SK-N-SH treated with all-trans-retinoic acid at 6 μM for 48 hours (cell line): ENCODE data around the gene TOR2A.

ENCODE experiments used
- ATAC-seq: fragments of 200-7000 bp; cut with Tn5 transposase; 3 replicates; pipeline ENCODE4 v1.9.1; 2020; ENCODE audit warnings: mild to moderate bottlenecking, moderate library complexity
- ARNTL ChIP-seq: fragments of 450-650 bp; formaldehyde crosslinking; IDR thresholded peaks from 2 replicates; pipeline ENCODE4 v1.5.0; 2020; ENCODE audit warnings: low read depth, mild to moderate bottlenecking, moderate library complexity, borderline replicate concordance
- CREB5 ChIP-seq: fragments of 250-450 bp; sonication (Bioruptor Pico); IDR thresholded peaks from 2 replicates; pipeline ENCODE4 v1.5.1; 2020; ENCODE audit warnings: low read depth, mild to moderate bottlenecking, moderate library complexity
- CSDC2 ChIP-seq: fragments of 250-450 bp; sonication (Bioruptor Pico); IDR thresholded peaks from 2 replicates; pipeline ENCODE4 v1.5.0; 2020; ENCODE audit warnings: mild to moderate bottlenecking, moderate library complexity
- ESRRG ChIP-seq: fragments of 250-450 bp; sonication (Bioruptor Pico); IDR thresholded peaks from 2 replicates; pipeline ENCODE4 v1.6.1; 2021; ENCODE audit warnings: mild to moderate bottlenecking
- ISL1 ChIP-seq: fragments of 250-450 bp; sonication (Bioruptor Pico); IDR thresholded peaks from 2 replicates; pipeline ENCODE4 v2.1.2; 2022; ENCODE audit warnings: mild to moderate bottlenecking, moderate library complexity
- OSR1 ChIP-seq: fragments of 250-450 bp; sonication (Bioruptor Pico); IDR thresholded peaks from 2 replicates; pipeline ENCODE4 v1.8.0; 2022; ENCODE audit warnings: moderate library complexity, mild to moderate bottlenecking, inconsistent platforms
- PATZ1 ChIP-seq: fragments of 250-450 bp; sonication (Bioruptor Pico); IDR thresholded peaks from 2 replicates; pipeline ENCODE4 v1.8.0; 2020; ENCODE audit warnings: mild to moderate bottlenecking, moderate library complexity, borderline replicate concordance
- PPARA ChIP-seq: fragments of 250-450 bp; sonication (Bioruptor Pico); IDR thresholded peaks from 2 replicates; pipeline ENCODE4 v1.5.0; 2020; ENCODE audit warnings: mild to moderate bottlenecking, borderline replicate concordance
- RARB ChIP-seq: fragments of 250-450 bp; sonication (Bioruptor Pico); IDR thresholded peaks from 2 replicates; pipeline ENCODE4 v1.8.0; 2021; ENCODE audit warnings: mild to moderate bottlenecking, moderate library complexity
- SNAI2 ChIP-seq: fragments of 250-450 bp; sonication (Bioruptor Pico); IDR thresholded peaks from 2 replicates; pipeline ENCODE4 v1.5.0; 2020; ENCODE audit warnings: mild to moderate bottlenecking, moderate library complexity
- TCF4 ChIP-seq: fragments of 250-450 bp; sonication (Bioruptor Pico); IDR thresholded peaks from 2 replicates; pipeline ENCODE4 v1.8.0; 2021; ENCODE audit warnings: mild to moderate bottlenecking, moderate library complexity, borderline replicate concordance
- TOX ChIP-seq: fragments of 250-450 bp; sonication (Bioruptor Pico); IDR thresholded peaks from 2 replicates; pipeline ENCODE4 v1.8.0; 2021; ENCODE audit warnings: mild to moderate bottlenecking, moderate library complexity, borderline replicate concordance
- ZC3H10 ChIP-seq: fragments of 250-450 bp; sonication (Bioruptor Pico); IDR thresholded peaks from 2 replicates; pipeline ENCODE4 v1.5.1; 2021; ENCODE audit warnings: mild to moderate bottlenecking, moderate library complexity
- ZFP3 ChIP-seq: fragments of 250-450 bp; sonication (Bioruptor Pico); IDR thresholded peaks from 2 replicates; pipeline ENCODE4 v1.5.0; 2020; ENCODE audit warnings: mild to moderate bottlenecking, moderate library complexity
- ZFP30 ChIP-seq: fragments of 450-650 bp; formaldehyde crosslinking; IDR thresholded peaks from 2 replicates; pipeline ENCODE4 v1.5.0; 2022; ENCODE audit warnings: mild to moderate bottlenecking, moderate library complexity
- ZNF565 ChIP-seq: fragments of 450-650 bp; formaldehyde crosslinking; conservative IDR thresholded peaks from 2 replicates; pipeline ENCODE4 v1.5.0; 2020; ENCODE audit warnings: low read depth, mild to moderate bottlenecking, moderate library complexity
- ZNF70 ChIP-seq: fragments of 450-650 bp; formaldehyde crosslinking; IDR thresholded peaks from 2 replicates; pipeline ENCODE4 v1.5.0; 2020; ENCODE audit warnings: mild to moderate bottlenecking, moderate library complexity
- ZNF8 ChIP-seq: fragments of 450-650 bp; formaldehyde crosslinking; IDR thresholded peaks from 2 replicates; pipeline ENCODE4 v1.5.0; 2020; ENCODE audit warnings: mild to moderate bottlenecking, moderate library complexity
- TF ChIP-seq, protein P1 (sequence below): fragments of 250-450 bp; sonication (Bioruptor Pico); IDR thresholded peaks from 2 replicates; pipeline ENCODE4 v1.5.1; 2021; ENCODE audit warnings: mild to moderate bottlenecking, moderate library complexity
- TF ChIP-seq, protein P2 (sequence below): fragments of 250-450 bp; sonication (Bioruptor Pico); IDR thresholded peaks from 2 replicates; pipeline ENCODE4 v1.8.0; 2021; ENCODE audit warnings: low read depth, mild to moderate bottlenecking, moderate library complexity, borderline replicate concordance
- TF ChIP-seq, protein P3 (sequence below): fragments of 250-450 bp; sonication (Bioruptor Pico); IDR thresholded peaks from 2 replicates; pipeline ENCODE4 v1.5.0; 2020; ENCODE audit warnings: mild to moderate bottlenecking, moderate library complexity

Gene TOR2A

GRCh38 chr9:127773272-127773671 lies 38.2 kb upstream of the TOR2A start:
- no peak for ATAC-seq
- no peak for TF ChIP-seq ZNF565
- TF ChIP-seq SNAI2 (CRISPR knock-in tag) = no peak
- no peak for TF ChIP-seq ZC3H10 (CRISPR knock-in tag)
- TF ChIP-seq RARB = no peak
- no peak for TF ChIP-seq PATZ1

DNA sequence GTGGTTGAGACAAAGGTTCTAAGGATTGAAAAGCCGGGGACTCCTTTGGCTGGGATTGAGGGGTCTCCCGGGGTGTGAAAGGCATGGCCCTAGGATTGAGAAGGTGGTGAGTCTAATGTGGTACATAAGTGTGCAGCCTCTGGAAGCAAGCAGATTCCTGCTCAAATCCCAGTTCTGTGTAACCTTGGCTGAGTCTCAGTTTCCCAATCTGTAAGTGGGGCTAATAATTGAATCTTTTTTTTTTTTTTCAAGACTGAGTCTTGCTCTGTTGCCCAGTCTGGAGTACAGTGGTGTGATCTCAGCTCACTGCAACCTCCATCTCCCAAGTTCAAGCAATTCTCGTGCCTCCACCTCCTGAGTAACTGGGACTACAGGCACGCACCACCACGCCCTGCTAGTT lies 37.5 kb upstream of the TOR2A start:
- TF ChIP-seq ESRRG (CRISPR knock-in tag) (no peak), ARNTL (no peak), OSR1 (CRISPR knock-in tag) (no peak), ISL1 (CRISPR knock-in tag) (no peak), ZFP3 (CRISPR knock-in tag) (no peak), CSDC2 (CRISPR knock-in tag) (no peak), TOX (CRISPR knock-in tag) (no peak), SNAI2 (CRISPR knock-in tag) (no peak), ZNF8 (no peak), ZFP30 (CRISPR knock-in tag) (no peak)
- TF ChIP-seq, protein P1, sequence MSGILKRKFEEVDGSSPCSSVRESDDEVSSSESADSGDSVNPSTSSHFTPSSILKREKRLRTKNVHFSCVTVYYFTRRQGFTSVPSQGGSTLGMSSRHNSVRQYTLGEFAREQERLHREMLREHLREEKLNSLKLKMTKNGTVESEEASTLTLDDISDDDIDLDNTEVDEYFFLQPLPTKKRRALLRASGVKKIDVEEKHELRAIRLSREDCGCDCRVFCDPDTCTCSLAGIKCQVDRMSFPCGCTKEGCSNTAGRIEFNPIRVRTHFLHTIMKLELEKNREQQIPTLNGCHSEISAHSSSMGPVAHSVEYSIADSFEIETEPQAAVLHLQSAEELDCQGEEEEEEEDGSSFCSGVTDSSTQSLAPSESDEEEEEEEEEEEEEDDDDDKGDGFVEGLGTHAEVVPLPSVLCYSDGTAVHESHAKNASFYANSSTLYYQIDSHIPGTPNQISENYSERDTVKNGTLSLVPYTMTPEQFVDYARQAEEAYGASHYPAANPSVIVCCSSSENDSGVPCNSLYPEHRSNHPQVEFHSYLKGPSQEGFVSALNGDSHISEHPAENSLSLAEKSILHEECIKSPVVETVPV (CRISPR knock-in tag) = no peak
- TF ChIP-seq, all 23 proteins: peak for 0
- ATAC-seq = no peak

DNA sequence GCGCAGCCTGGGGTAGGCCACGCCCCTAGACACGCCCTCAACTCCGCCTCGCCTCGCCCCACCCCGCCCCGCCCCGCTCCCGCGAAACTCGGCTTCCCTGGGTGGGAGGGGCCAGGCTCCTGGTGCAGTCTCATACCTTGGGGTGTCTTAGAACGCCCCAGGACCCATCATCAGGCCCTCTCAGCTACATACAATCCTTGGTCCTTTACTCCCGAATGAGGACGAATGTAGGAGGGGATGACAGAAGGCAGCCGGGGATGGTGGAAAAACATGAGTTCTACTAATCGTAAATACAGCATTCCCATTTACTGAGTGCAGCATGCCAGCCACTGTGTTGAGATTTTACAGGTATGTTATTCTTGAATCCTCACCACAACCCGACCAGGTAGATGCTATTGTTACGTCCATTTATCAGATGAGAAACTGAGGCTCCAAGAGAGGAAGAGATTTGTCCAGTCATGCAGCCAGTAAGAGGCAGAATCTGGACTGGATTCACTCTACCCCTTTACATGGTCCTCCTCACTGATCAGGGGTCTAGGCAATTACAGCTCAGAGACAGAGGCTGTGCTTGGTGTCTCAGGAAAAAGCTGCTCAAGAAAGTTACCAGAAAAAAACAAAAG lies 36.6 kb upstream of the TOR2A start:
- ATAC-seq = no peak
- no peak for TF ChIP-seq ZNF70 (CRISPR knock-in tag)
- TF ChIP-seq TOX (CRISPR knock-in tag) = no peak
- TF ChIP-seq, protein P2, sequence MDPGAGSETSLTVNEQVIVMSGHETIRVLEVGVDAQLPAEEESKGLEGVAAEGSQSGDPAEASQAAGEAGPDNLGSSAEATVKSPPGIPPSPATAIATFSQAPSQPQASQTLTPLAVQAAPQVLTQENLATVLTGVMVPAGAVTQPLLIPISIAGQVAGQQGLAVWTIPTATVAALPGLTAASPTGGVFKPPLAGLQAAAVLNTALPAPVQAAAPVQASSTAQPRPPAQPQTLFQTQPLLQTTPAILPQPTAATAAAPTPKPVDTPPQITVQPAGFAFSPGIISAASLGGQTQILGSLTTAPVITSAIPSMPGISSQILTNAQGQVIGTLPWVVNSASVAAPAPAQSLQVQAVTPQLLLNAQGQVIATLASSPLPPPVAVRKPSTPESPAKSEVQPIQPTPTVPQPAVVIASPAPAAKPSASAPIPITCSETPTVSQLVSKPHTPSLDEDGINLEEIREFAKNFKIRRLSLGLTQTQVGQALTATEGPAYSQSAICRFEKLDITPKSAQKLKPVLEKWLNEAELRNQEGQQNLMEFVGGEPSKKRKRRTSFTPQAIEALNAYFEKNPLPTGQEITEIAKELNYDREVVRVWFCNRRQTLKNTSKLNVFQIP (CRISPR knock-in tag) = no peak
- TF ChIP-seq, protein P3, sequence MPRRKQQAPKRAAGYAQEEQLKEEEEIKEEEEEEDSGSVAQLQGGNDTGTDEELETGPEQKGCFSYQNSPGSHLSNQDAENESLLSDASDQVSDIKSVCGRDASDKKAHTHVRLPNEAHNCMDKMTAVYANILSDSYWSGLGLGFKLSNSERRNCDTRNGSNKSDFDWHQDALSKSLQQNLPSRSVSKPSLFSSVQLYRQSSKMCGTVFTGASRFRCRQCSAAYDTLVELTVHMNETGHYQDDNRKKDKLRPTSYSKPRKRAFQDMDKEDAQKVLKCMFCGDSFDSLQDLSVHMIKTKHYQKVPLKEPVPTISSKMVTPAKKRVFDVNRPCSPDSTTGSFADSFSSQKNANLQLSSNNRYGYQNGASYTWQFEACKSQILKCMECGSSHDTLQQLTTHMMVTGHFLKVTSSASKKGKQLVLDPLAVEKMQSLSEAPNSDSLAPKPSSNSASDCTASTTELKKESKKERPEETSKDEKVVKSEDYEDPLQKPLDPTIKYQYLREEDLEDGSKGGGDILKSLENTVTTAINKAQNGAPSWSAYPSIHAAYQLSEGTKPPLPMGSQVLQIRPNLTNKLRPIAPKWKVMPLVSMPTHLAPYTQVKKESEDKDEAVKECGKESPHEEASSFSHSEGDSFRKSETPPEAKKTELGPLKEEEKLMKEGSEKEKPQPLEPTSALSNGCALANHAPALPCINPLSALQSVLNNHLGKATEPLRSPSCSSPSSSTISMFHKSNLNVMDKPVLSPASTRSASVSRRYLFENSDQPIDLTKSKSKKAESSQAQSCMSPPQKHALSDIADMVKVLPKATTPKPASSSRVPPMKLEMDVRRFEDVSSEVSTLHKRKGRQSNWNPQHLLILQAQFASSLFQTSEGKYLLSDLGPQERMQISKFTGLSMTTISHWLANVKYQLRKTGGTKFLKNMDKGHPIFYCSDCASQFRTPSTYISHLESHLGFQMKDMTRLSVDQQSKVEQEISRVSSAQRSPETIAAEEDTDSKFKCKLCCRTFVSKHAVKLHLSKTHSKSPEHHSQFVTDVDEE (CRISPR knock-in tag) = no peak
- TF ChIP-seq ISL1 (CRISPR knock-in tag) = no peak
- no peak for TF ChIP-seq PPARA (CRISPR knock-in tag)
- TF ChIP-seq CREB5 (CRISPR knock-in tag) = no peak
- TF ChIP-seq ZFP30 (CRISPR knock-in tag) = no peak
- TF ChIP-seq OSR1 (CRISPR knock-in tag) = no peak
- TF ChIP-seq TCF4 (CRISPR knock-in tag) = no peak
- TF ChIP-seq, all 23 proteins: peak for 0
